AG10803 (cell line): ENCODE measurements around the gene PKM.
A peak's percentile ranks its signal among the peaks of the same experiment; 100 is the strongest.

Experiments
- DNase-seq: peaks from one replicate; pipeline ENCODE4 v3.0.0; 2010; ENCODE audit warnings: low read depth
- H3K4me3 ChIP-seq: 2 replicates; pipeline ENCODE4 v1.5.1; 2011; ENCODE audit warnings: mild to moderate bottlenecking, low read length, control low read depth
- TF ChIP-seq, protein P1 (sequence below): conservative IDR thresholded peaks from 2 replicates; pipeline ENCODE4 v1.5.1; 2011; ENCODE audit warnings: mild to moderate bottlenecking, low read length, control low read depth, inconsistent platforms

The PKM gene

DNA sequence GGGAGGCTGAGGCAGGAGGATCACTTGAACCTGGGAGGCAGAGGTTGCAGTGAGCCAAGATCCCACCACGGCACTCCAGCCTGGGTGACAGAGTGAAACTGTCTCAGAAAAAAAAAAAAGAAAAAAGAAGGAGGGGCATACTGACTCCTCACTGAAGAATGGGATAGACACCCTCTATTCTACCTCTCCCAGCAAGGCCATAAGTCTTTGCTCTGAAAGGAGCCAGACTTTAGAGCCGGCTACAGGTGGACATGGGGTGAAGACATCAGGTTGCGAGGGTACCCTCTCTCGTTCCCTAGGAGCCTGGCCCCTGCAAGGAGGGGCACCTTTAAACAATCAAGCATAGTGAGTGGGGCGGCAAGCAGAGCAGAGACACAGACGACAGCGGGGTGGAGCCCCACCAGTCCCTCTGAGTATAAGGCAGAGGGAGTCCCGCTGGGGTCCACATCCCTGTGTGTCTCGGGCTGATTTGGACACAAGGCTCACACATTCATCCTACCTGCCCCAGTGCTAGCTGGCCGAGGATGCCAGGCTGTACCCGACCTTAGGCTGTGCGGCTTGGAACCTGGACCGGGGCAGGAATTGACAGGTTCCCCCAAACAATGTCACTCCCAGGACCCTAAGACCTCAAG lies 34.5 kb downstream of the PKM start:
- DNase-seq = no peak
- H3K4me3 ChIP-seq = no peak overlapping the region

DNA sequence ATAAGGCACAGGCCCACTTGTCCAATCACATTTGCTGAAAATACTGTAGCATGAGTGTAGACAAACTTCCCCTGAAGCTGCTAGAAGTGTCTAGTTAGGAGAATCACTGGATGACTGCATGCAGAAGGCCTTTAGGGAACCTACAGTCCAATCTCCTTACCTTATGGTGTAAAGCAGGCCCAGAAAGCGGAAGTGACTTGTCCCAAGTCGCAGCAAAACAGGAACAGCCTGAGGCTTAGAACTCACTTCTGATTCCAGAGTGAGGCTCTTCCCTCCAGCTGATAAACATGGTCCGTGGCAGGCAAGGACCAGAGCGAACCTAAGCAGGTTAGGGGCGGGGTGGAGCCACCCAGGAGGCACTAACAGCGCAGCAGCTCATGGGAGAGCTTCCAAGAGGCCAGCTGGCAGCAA lies 35.9 kb downstream of the PKM start:
- H3K4me3 ChIP-seq = no peak overlapping the region
- DNase-seq = no peak
- TF ChIP-seq, protein P1, sequence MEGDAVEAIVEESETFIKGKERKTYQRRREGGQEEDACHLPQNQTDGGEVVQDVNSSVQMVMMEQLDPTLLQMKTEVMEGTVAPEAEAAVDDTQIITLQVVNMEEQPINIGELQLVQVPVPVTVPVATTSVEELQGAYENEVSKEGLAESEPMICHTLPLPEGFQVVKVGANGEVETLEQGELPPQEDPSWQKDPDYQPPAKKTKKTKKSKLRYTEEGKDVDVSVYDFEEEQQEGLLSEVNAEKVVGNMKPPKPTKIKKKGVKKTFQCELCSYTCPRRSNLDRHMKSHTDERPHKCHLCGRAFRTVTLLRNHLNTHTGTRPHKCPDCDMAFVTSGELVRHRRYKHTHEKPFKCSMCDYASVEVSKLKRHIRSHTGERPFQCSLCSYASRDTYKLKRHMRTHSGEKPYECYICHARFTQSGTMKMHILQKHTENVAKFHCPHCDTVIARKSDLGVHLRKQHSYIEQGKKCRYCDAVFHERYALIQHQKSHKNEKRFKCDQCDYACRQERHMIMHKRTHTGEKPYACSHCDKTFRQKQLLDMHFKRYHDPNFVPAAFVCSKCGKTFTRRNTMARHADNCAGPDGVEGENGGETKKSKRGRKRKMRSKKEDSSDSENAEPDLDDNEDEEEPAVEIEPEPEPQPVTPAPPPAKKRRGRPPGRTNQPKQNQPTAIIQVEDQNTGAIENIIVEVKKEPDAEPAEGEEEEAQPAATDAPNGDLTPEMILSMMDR = no peak

More for the DNA sequence above, 34.5 kb downstream of the PKM start:
- TF ChIP-seq, protein P1 = no peak

DNA sequence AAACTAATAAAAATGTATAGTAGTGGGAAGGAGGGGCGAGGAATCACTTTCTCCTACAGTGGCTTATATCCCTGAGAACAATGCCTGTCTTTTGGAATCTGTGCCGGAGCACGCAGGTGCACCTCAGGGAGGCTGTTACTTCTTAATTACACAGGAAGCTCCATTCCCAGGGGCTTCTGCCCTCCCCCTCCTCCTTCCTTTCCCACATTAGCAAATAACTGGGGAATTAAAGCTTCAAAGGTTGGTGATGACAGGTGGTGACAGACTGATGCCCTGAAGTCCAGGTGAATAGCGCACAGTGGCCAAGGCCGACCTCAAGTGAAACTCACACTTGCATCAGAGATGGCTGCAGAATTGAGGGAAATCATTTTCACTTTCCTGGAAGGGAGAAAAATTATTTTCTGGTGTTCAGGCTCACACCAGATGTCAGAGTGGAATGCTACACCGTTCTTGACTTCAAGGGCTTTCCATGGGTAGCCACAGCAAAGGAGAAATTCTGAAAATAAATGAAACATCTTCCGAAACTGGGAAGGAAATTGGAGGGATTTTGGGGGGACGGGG lies 37.1 kb downstream of the PKM start:
- H3K4me3 ChIP-seq = no peak overlapping the region
- TF ChIP-seq, protein P1 = no peak
- DNase-seq = peak; percentile 23

GRCh38 chr15:72192416-72192815 lies 38.6 kb downstream of the PKM start:
- H3K4me3 ChIP-seq = no peak overlapping the region
- no peak for DNase-seq
- TF ChIP-seq, protein P1 = no peak

DNA sequence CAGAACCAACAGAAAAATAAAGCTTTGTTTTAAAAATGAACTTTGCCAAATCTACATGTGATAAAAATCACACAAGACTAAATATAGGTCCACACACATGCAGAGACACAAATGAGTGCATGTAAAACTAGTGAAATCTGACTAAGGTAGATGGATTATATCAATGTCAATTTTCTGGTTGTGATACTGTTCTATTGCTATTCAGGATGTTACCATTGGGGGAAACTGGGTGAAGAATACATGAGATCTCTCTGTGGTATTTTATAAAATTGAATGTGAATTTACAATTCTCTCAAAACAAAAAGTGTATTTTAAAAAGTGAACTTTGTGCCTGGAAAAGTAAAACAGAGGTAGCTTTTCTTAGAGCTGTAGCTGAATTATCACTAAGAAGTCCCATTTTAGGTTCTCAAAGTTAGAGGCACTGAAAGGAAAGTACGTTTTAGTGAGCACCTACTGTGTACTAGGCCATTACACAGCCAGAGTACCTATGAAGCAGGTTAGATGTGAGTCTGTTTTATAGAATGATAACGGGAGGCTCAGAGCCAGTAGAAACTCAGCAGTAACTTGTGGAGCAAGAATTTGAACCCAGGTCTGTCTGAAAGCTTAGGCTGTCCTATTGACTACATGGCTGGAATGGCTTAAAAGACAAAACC lies 41.6 kb downstream of the PKM start:
- TF ChIP-seq, protein P1 = no peak
- DNase-seq = no peak
- no peak overlapping the region for H3K4me3 ChIP-seq

DNA sequence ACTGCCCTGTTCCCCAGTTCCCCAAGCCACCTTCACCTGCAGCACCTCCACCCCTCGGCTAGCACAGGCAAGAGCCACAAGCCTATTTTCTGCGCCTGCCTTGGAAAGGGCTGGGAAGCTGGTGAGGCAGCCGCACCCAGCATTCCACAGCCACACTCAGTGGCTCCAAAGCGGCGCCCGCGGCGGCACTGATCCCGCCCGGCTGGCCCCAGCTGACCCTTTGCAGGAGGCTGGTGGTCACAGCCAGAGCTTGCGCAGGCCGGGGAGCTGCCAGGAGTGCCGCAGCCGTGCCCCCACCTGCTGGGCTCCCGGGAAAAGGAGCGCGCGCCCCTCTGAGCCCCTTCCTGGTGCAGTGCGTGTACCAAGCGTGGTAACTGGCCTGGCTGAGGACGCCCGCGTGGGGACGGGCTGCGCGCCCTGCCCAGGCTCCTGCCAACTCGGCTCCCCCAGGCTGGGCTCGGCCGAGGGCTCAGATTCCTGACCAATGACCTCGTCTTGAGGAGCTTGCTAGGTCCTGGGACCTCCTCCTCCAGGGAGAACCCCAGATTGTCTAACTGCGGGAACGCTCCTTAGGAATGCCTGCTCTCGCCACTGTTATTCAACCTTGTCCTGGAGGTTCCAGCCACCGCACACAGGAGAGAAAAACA lies 46.7 kb downstream of the PKM start:
- DNase-seq = peak; percentile 36
- H3K4me3 ChIP-seq = peak overlapping the region; percentile 39
- TF ChIP-seq, protein P1 = no peak
